ENCODE results near the gene HSPA12A. TPM values are rescaled to one million over a fixed set of nuclear protein-coding genes. Genes with fewer than 3 reads are reported as not detected.

Gene HSPA12A
- total and polyA plus RNA-seq, 5 experiments from 2014 or later, result not detected

DNA sequence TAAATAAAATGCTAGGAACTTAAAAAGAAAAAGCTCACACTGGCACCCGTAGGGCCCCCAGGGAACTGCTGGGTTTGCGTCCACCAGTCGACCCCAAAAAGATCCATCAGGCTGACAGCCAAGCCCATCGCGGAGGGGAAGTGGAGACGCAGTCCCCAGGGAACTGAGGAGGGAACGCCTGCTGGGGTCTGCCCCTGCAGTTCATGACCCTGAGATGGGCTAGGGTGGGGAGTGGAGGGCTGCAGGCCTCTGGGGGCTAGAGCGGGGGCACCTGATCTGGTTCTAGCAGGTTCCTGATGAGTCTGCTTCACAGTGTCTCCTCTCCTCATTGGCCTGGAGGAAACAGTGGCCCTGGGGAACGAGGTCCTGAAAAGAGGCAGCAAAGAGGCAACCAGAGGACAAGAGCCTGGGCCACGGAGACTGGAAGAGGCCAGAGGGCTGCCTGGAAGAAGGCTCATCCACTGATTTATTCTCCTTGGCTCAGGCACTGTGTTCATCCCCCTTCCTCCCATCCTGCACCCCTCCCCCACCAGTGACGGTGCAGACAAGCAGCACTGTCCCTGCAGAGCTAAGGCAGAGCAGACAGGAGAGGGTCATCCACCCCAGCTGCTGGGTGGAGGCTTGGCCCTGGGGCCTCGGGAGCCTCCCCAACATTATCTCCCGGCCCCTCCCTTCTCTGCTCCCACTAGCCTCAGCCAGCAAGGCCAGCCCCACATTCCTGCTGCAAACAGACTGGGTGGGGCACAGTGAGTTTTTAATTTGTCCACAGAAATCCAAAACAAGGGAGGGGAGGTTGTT lies 24.7 kb upstream of the HSPA12A start:
- POLR2A ChIA-PET, result no interaction called here

GRCh38 chr10:116766241-116766827 lies 24.0 kb upstream of the HSPA12A start:
- POLR2A ChIA-PET, result no interaction called here
- DNase-seq, result no peak
- H3K9me3 Mint-ChIP-seq, result peaks cover 0 to 4% (median 0%) of the 10 kb centered on the region in 9 donors

More for the DNA sequence above, 24.7 kb upstream of the HSPA12A start:
- DNase-seq, result no peak
- H3K27me3 Mint-ChIP-seq, result peaks cover 29 to 99% (median 62%) of the 10 kb centered on the region in 5 donors
- no peaks in the 10 kb centered on the region for H3K36me3 Mint-ChIP-seq
- no peak overlapping the region for H3K4me3 Mint-ChIP-seq
- peaks cover 0 to 3% (median 0%) of the 10 kb centered on the region in 9 donors for H3K9me3 Mint-ChIP-seq
- peaks cover 6 to 16% (median 7%) of the 10 kb centered on the region in 4 donors for H3K4me1 Mint-ChIP-seq
- H3K27ac Mint-ChIP-seq, result peak overlapping the region in 1 of 10 donors; percentile 49
- ATAC-seq, result no peak

DNA sequence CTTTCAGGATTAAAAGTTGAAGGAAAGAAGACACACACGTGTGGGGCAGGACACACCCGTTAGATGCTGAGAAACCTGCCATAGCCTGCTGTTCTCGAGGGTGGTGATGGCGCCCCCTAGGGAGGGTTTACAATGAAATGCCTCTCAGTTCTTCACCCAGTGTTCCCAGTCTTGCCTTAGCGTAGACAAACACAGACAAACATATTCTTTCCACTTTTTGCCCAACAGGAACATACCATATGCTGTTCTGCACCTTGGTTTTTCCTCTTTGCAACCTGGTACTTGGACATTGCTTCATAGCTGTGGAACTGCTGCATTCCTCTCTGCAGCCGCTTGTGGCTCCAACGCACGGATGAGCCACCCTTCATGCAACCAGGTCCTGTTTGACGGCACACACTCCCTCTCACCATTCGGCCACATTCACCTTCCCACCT lies 23.3 kb upstream of the HSPA12A start:
- H3K9me3 Mint-ChIP-seq, result peaks cover 0 to 4% (median 2%) of the 10 kb centered on the region in 9 donors
- no peak overlapping the region for H3K27ac Mint-ChIP-seq

More at GRCh38 chr10:116766241-116766827, 24.0 kb upstream of the HSPA12A start:
- no peak for ATAC-seq
- Mint-ChIP-seq H3K27ac (peak overlapping the region in 1 of 10 donors; percentile 49), H3K27me3 (peaks cover 29 to 99% (median 67%) of the 10 kb centered on the region in 5 donors), H3K4me3 (no peak overlapping the region), H3K4me1 (peaks cover 6 to 16% (median 7%) of the 10 kb centered on the region in 4 donors), H3K36me3 (no peaks in the 10 kb centered on the region)

GRCh38 chr10:116764979-116765378 lies 22.6 kb upstream of the HSPA12A start:
- peaks cover 2 to 7% (median 2%) of the 10 kb centered on the region in 4 donors for H3K4me1 Mint-ChIP-seq
- H3K9me3 Mint-ChIP-seq, result peaks cover 0 to 10% (median 2%) of the 10 kb centered on the region in 9 donors
- H3K4me3 Mint-ChIP-seq, result no peak overlapping the region
- H3K27me3 Mint-ChIP-seq, result peaks cover 34 to 99% (median 55%) of the 10 kb centered on the region in 5 donors
- POLR2A ChIA-PET, result no interaction called here
- H3K36me3 Mint-ChIP-seq, result peaks cover 0 to 3% (median 1%) of the 10 kb centered on the region in 3 donors
- H3K27ac Mint-ChIP-seq, result no peak overlapping the region
- ATAC-seq, result no peak
- DNase-seq, result no peak

More for the DNA sequence above, 23.3 kb upstream of the HSPA12A start:
- no peak overlapping the region for H3K4me3 Mint-ChIP-seq
- H3K4me1 Mint-ChIP-seq, result peaks cover 6 to 14% (median 7%) of the 10 kb centered on the region in 4 donors
- POLR2A ChIA-PET, result no interaction called here
- ATAC-seq, result no peak
- H3K36me3 Mint-ChIP-seq, result peaks cover 0 to under 1% (median 0%) of the 10 kb centered on the region in 3 donors
- peaks cover 30 to 99% (median 62%) of the 10 kb centered on the region in 5 donors for H3K27me3 Mint-ChIP-seq
- DNase-seq, result peak in 4 of 10 donors; percentile 26 to 40 (median 38)

DNA sequence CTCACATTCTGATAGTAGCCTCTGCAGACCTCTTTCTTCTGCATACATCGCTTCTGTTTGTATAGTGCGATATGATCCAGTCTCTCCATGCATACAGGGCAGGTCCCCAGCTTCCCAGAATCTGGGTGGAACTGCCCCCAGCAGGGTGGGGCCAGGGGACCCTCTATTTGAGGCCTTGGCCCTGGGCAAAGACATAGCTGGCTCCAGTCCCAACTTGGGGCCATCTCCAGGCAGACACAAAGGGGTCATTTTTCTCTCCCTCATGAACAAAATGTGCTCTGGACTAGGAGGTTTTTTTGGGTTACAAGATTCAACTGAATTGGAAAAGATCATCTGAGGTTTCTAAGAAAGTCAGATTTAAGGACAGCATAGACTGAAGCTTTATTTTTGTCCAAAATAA lies 21.1 kb upstream of the HSPA12A start:
- POLR2A ChIA-PET, result no interaction called here
- no peak overlapping the region for H3K27ac Mint-ChIP-seq
- DNase-seq, result no peak
- H3K9me3 Mint-ChIP-seq, result peaks cover 0 to 19% (median 2%) of the 10 kb centered on the region in 9 donors
- ATAC-seq, result no peak
- no peaks in the 10 kb centered on the region for H3K4me1 Mint-ChIP-seq
- H3K36me3 Mint-ChIP-seq, result peaks cover 0 to 12% (median 1%) of the 10 kb centered on the region in 3 donors
- H3K27me3 Mint-ChIP-seq, result peaks cover 28 to 99% (median 43%) of the 10 kb centered on the region in 5 donors
- H3K4me3 Mint-ChIP-seq, result no peak overlapping the region

DNA sequence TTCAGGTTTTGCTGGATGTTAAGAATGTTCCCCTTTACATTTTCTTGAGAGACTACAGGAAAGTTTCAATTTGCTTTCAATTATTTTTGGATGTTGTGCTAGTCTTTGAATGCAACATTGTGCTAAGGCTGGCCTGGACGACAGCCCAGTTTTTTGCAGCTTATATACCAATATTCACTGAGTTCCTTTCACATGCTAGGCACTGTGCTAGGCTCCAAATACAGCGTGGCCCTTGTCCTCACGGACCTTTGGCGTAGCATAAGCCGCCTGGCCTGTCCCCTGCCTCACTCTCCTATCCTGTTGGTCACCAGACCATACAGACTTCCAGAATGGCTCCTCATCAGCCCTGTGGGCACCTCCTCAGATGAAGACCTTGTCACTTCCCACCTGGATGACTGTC lies 19.5 kb upstream of the HSPA12A start:
- ATAC-seq, result no peak
- H3K27ac Mint-ChIP-seq, result peak overlapping the region in 1 of 10 donors; percentile 21
- peaks cover 23 to 99% (median 43%) of the 10 kb centered on the region in 5 donors for H3K27me3 Mint-ChIP-seq
- peaks cover 0 to 19% (median 2%) of the 10 kb centered on the region in 9 donors for H3K9me3 Mint-ChIP-seq
- no peak overlapping the region for H3K4me3 Mint-ChIP-seq
- no peak for DNase-seq
- H3K36me3 Mint-ChIP-seq, result peaks cover 0 to 12% (median 1%) of the 10 kb centered on the region in 3 donors
- POLR2A ChIA-PET, result no interaction called here
- no peaks in the 10 kb centered on the region for H3K4me1 Mint-ChIP-seq

- POLR2A ChIA-PET, result no interaction called here
- DNase-seq (no peak), ATAC-seq (no peak)
- Mint-ChIP-seq H3K27me3 (peaks cover 20 to 99% (median 43%) of the 10 kb centered on the region in 5 donors), H3K9me3 (peaks cover 0 to 19% (median 2%) of the 10 kb centered on the region in 9 donors), H3K27ac (no peak overlapping the region), H3K36me3 (peaks cover 0 to 12% (median 1%) of the 10 kb centered on the region in 3 donors), H3K4me3 (no peak overlapping the region), H3K4me1 (no peaks in the 10 kb centered on the region)
These were observed 18.6 kb upstream of the HSPA12A start for GRCh38 chr10:116760919-116761318.

DNA sequence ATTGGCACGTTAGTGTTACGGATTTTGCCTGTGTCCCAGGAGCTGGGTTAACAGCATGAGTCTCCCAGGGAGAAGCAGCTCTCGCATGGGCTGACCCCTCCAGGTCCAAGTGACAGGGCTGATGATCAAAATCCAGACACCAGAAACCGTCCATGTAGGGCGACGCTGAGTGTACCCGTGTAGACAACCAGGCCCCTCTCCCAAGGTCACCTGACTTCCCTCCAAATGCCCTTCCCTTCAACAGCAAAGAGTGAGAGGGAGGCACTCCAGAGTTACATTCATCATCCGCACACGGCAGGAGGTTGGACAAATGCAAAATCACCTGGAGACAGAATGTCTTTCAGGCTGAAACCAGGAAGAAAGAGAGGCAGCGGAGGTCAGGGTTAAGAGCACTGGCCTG lies 14.9 kb upstream of the HSPA12A start:
- no peak overlapping the region for H3K4me3 Mint-ChIP-seq
- DNase-seq (no peak), ATAC-seq (no peak)
- POLR2A ChIA-PET, result no interaction called here
- H3K4me1 Mint-ChIP-seq, result no peaks in the 10 kb centered on the region
- H3K36me3 Mint-ChIP-seq, result peaks cover 0 to 22% (median 1%) of the 10 kb centered on the region in 3 donors
- peaks cover 0 to 24% (median 8%) of the 10 kb centered on the region in 9 donors for H3K9me3 Mint-ChIP-seq
- H3K27me3 Mint-ChIP-seq, result peaks cover 17 to 64% (median 36%) of the 10 kb centered on the region in 5 donors
- H3K27ac Mint-ChIP-seq, result no peak overlapping the region

- POLR2A ChIA-PET, result interaction anchor here (0.7 kb wide), 1 partner anchor 17 kb away, joined by 4 read pairs; no protein-coding TSS in a partner anchor
- peaks cover 0 to 24% (median 8%) of the 10 kb centered on the region in 9 donors for H3K9me3 Mint-ChIP-seq
- no peak overlapping the region for H3K27ac Mint-ChIP-seq
- no peaks in the 10 kb centered on the region for H3K4me1 Mint-ChIP-seq
- peaks cover 0 to 22% (median 1%) of the 10 kb centered on the region in 3 donors for H3K36me3 Mint-ChIP-seq
- no peak for DNase-seq
- no peak for ATAC-seq
- no peak overlapping the region for H3K4me3 Mint-ChIP-seq
- peaks cover 17 to 64% (median 36%) of the 10 kb centered on the region in 5 donors for H3K27me3 Mint-ChIP-seq
These were observed 13.9 kb upstream of the HSPA12A start for GRCh38 chr10:116756277-116756676.

DNA sequence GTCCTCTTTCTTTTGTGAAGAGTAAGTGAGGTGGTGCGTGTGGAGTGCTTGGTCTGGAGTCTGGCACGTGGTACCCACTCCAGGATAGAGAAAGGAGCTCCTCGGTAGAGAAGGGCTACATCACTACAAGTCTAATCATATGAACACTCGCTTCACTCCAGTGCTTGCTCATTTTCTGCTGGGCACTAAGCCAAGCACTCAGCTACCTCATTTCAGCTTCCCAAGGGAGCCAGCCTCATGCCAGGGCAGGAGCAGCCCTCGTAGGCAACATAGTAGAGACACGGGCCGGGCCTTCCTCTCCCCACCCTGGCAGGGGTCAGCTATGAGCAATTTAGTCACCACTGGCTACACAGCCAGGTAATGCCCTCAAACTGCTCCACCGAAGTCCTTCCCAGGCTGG lies 11.4 kb upstream of the HSPA12A start:
- H3K9me3 Mint-ChIP-seq, result peaks cover 2 to 14% (median 6%) of the 10 kb centered on the region in 9 donors
- peaks cover 24 to 64% (median 53%) of the 10 kb centered on the region in 5 donors for H3K27me3 Mint-ChIP-seq
- no peak overlapping the region for H3K4me3 Mint-ChIP-seq
- POLR2A ChIA-PET, result no interaction called here
- ATAC-seq (no peak), DNase-seq (peak in 1 of 10 donors; percentile 43)
- H3K27ac Mint-ChIP-seq, result no peak overlapping the region
- peaks cover 0 to 1% (median 0%) of the 10 kb centered on the region in 4 donors for H3K4me1 Mint-ChIP-seq
- H3K36me3 Mint-ChIP-seq, result peaks cover 0 to 10% (median 2%) of the 10 kb centered on the region in 3 donors

- Mint-ChIP-seq H3K27me3 (peaks cover 28 to 64% (median 58%) of the 10 kb centered on the region in 5 donors), H3K9me3 (peaks cover 2 to 19% (median 10%) of the 10 kb centered on the region in 9 donors), H3K4me1 (peaks cover 0 to 1% (median 0%) of the 10 kb centered on the region in 4 donors), H3K36me3 (peaks cover 2 to 16% (median 2%) of the 10 kb centered on the region in 3 donors), H3K4me3 (no peak overlapping the region), H3K27ac (no peak overlapping the region)
- ATAC-seq, result no peak
- peak in 1 of 10 donors; percentile 26 for DNase-seq
- POLR2A ChIA-PET, result no interaction called here
These were observed 10.8 kb upstream of the HSPA12A start for GRCh38 chr10:116752969-116753665.

GRCh38 chr10:116752563-116752962 lies 10.2 kb upstream of the HSPA12A start:
- Mint-ChIP-seq H3K9me3 (peaks cover 2 to 21% (median 10%) of the 10 kb centered on the region in 9 donors), H3K4me1 (peaks cover 0 to 1% (median 0%) of the 10 kb centered on the region in 4 donors), H3K27me3 (peaks cover 28 to 63% (median 58%) of the 10 kb centered on the region in 5 donors), H3K4me3 (no peak overlapping the region), H3K36me3 (peaks cover 2 to 17% (median 2%) of the 10 kb centered on the region in 3 donors), H3K27ac (no peak overlapping the region)
- POLR2A ChIA-PET, result no interaction called here
- ATAC-seq (no peak), DNase-seq (no peak)
